ENCODE results near the gene WIZ.

- TF ChIP-seq CTCF (IDR thresholded peaks at IDR 0.05), result peak in 2 of 7 experiments; percentile 6 to 17
- peak; percentile 40 to 62 (median 61) for TF ChIP-seq POLR2A (IDR thresholded peaks at IDR 0.05)
These were observed 16.9 kb downstream of the WIZ start for GRCh38 chr19:15432629-15433518.
